NCI-H1436 (cell line): ENCODE measurements around the gene RPRD1A.
"Not testable (repeated sequence)": the region's sequence is repeated elsewhere in the genome, so short reads cannot be mapped to it uniquely, and the experiment has no call there.

ENCODE experiments used
- DNase-seq: peaks from one replicate; lab custom pipeline; 2025; lab: John Stamatoyannopoulos, UW

Gene RPRD1A

DNA sequence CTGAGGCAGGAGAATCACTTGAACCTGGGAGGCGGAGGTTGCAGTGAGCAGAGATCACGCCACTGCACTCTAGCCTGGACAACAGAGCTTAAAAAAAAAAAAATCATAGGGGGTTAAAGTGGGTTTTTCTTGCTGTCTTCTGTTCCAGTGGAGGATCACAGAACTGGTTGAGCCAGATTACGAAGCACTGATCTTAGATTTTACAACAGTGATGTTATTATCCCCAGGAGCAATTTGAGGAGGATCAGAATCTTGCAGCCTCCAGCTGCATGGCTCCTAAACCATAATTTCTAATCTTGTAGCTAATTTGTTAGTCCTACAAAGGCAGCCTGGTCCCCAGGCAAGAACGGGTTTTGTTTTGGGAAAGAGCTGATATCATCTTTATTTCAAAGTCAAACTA is 99.5 kb downstream of the RPRD1A start:
- not testable (repeated sequence) for DNase-seq

- DNase-seq: no peak
Measured at GRCh38 chr18:35964319-35964718, 103.0 kb downstream of the RPRD1A start.

GRCh38 chr18:35962320-35962719 is 105.0 kb downstream of the RPRD1A start:
- DNase-seq: no peak

- DNase-seq: no peak
Measured at GRCh38 chr18:35956226-35956625, 111.1 kb downstream of the RPRD1A start.

- no peak for DNase-seq
Measured at GRCh38 chr18:35953688-35954087, 113.7 kb downstream of the RPRD1A start.

- no peak for DNase-seq
Measured at GRCh38 chr18:35950628-35950982, 116.8 kb downstream of the RPRD1A start.

GRCh38 chr18:35949903-35950627 is 117.3 kb downstream of the RPRD1A start:
- DNase-seq: peak; percentile 62

DNA sequence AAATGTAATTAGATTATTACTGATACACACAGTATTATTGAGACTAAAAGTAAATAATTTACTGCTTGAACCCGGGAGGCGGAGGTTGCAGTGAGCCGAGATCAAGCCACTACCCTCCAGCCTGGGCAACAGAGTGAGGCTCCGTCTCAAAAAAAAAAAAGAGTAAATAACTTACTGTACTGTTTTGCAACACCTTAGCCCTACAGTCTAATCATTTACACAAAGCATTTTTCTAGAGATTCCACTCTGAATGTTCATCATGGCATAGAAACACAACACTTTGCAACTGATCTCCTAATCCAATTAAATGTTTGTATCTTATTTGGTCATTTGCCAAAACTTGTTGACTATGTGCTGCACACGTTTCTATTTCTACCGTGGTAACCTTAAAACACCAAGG is 118.3 kb downstream of the RPRD1A start:
- DNase-seq: no peak

DNA sequence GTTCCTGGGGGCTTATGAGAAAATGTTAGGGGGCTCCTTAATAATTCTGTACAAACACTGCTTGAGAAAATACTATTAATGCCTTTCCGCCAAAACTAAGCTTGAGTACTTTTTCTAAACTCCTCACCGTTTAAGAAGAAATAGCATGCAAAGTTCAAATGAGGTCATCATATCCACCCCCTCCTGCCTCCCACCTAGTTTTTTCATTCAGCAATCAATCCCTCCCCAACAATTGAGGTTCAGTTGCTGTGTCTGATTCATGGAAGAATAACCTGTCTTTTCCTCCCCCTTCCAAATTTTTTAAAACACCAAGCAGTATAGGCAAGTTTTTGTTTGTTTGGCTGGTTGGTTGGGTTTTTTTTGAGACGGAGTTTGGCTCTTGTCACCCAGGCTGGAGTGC is 119.3 kb downstream of the RPRD1A start:
- DNase-seq: no peak

DNA sequence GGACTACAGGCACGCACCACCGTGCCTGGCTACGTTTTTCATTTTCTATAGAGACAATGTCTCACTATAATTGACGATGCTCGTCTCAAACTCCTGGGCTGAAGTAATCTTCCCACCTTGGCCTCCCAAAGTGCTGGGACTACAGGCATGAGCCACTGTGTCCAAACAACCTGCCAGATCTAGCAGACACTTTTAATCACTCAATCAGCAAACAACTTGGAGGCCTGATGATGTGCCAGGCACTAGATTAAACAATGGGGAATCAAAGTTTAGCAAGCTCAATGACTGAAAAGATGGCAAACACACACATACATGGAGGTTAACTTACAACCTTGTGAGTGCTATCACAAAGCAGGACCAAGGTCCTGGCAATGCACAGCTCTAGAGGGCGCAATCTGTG is 124.7 kb downstream of the RPRD1A start:
- no peak for DNase-seq

GRCh38 chr18:35942133-35942532 is 125.2 kb downstream of the RPRD1A start:
- DNase-seq: no peak

- peak; percentile 33 for DNase-seq
Measured at GRCh38 chr18:35941299-35941698, 126.1 kb downstream of the RPRD1A start.
